ENCODE data around the gene SLC12A9. TPM values are rescaled to one million over a fixed set of nuclear protein-coding genes. Genes with fewer than 3 reads are reported as not detected.

The SLC12A9 gene
- total RNA-seq, 1 donor = 19.5 TPM

GRCh38 chr7:100873599-100874299 is 21.2 kb downstream of the SLC12A9 start:
- TF ChIP-seq, protein P1, sequence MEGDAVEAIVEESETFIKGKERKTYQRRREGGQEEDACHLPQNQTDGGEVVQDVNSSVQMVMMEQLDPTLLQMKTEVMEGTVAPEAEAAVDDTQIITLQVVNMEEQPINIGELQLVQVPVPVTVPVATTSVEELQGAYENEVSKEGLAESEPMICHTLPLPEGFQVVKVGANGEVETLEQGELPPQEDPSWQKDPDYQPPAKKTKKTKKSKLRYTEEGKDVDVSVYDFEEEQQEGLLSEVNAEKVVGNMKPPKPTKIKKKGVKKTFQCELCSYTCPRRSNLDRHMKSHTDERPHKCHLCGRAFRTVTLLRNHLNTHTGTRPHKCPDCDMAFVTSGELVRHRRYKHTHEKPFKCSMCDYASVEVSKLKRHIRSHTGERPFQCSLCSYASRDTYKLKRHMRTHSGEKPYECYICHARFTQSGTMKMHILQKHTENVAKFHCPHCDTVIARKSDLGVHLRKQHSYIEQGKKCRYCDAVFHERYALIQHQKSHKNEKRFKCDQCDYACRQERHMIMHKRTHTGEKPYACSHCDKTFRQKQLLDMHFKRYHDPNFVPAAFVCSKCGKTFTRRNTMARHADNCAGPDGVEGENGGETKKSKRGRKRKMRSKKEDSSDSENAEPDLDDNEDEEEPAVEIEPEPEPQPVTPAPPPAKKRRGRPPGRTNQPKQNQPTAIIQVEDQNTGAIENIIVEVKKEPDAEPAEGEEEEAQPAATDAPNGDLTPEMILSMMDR (IDR thresholded peaks at IDR 0.05; ENCODE audit: extremely low read depth, low read depth, low read length) = no peak
- no peak for DNase-seq (ENCODE audit: insufficient read length, low spot score, missing footprints)
- H3K4me1 ChIP-seq (ENCODE audit: insufficient read depth, low read length) = peaks cover 28% of the 10 kb centered on the region
- no peaks in the 10 kb centered on the region for H3K9me3 ChIP-seq (ENCODE audit: low read depth, low read length)
- H3K4me3 ChIP-seq (ENCODE audit: insufficient read depth, low read length) = peak overlapping the region; percentile 97
- peaks cover 66% of the 10 kb centered on the region for H3K36me3 ChIP-seq (ENCODE audit: insufficient read depth, low read length)
- H3K27me3 ChIP-seq (ENCODE audit: insufficient read depth, low read length) = no peaks in the 10 kb centered on the region
- H3K4me2 ChIP-seq (ENCODE audit: insufficient read depth, low read length) = peak overlapping the region; percentile 92
- H2AFZ ChIP-seq (ENCODE audit: low read length) = no peak overlapping the region
- H3K79me2 ChIP-seq (ENCODE audit: insufficient read depth, low read length) = peaks cover 83% of the 10 kb centered on the region
- H3K27ac ChIP-seq (ENCODE audit: low read depth, low read length) = peak overlapping the region; percentile 96
- H4K20me1 ChIP-seq (ENCODE audit: insufficient read depth, low read length) = peaks cover 18% of the 10 kb centered on the region

GRCh38 chr7:100874300-100874576 is 21.7 kb downstream of the SLC12A9 start:
- TF ChIP-seq, protein P1 (IDR thresholded peaks at IDR 0.05; ENCODE audit: extremely low read depth, low read depth, low read length) = no peak

GRCh38 chr7:100874577-100875355 is 22.3 kb downstream of the SLC12A9 start, which contains the start of gene SRRT:
SRRT (plus strand) TSS chr7:100875103; CDS start chr7:100875591, 488 bp downstream.
- DNase-seq (ENCODE audit: insufficient read length, low spot score, missing footprints) = peak; percentile 100
- H4K20me1 ChIP-seq (ENCODE audit: insufficient read depth, low read length) = peaks cover 22% of the 10 kb centered on the region
- TF ChIP-seq, protein P1 (IDR thresholded peaks at IDR 0.05; ENCODE audit: extremely low read depth, low read depth, low read length) = peak; percentile 12

More at GRCh38 chr7:100874300-100874576, 21.7 kb downstream of the SLC12A9 start:
- peak overlapping the region; percentile 96 for H3K27ac ChIP-seq (ENCODE audit: low read depth, low read length)
- peaks cover 23% of the 10 kb centered on the region for H3K4me1 ChIP-seq (ENCODE audit: insufficient read depth, low read length)
- H3K79me2 ChIP-seq (ENCODE audit: insufficient read depth, low read length) = peaks cover 83% of the 10 kb centered on the region
- H3K36me3 ChIP-seq (ENCODE audit: insufficient read depth, low read length) = peaks cover 71% of the 10 kb centered on the region
- H3K4me3 ChIP-seq (ENCODE audit: insufficient read depth, low read length) = peak overlapping the region; percentile 97
- no peaks in the 10 kb centered on the region for H3K27me3 ChIP-seq (ENCODE audit: insufficient read depth, low read length)
- H3K9me3 ChIP-seq (ENCODE audit: low read depth, low read length) = no peaks in the 10 kb centered on the region
- H3K4me2 ChIP-seq (ENCODE audit: insufficient read depth, low read length) = peak overlapping the region; percentile 92
- H2AFZ ChIP-seq (ENCODE audit: low read length) = peak overlapping the region; percentile 95
- DNase-seq (ENCODE audit: insufficient read length, low spot score, missing footprints) = no peak
- H4K20me1 ChIP-seq (ENCODE audit: insufficient read depth, low read length) = peaks cover 18% of the 10 kb centered on the region

DNA sequence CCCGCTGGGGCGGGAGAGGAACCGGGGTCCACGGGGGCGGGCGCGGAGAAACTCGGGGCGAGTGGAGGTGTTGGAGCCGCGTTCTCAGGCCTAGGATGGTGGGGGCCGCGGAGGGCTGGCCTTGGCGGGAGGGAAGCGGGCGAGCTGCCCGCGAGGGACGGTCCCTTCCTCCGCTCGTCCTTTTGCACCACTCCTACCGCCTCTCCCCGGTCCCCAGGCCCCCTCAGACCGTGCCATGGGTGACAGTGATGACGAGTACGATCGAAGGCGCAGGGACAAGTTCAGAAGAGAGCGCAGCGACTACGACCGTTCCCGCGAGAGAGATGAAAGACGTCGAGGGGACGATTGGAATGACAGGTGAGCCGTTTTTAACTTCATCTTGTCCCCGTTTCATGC is 22.8 kb downstream of the SLC12A9 start:
- TF ChIP-seq, protein P1 (IDR thresholded peaks at IDR 0.05; ENCODE audit: extremely low read depth, low read depth, low read length) = no peak
- H3K4me1 ChIP-seq (ENCODE audit: insufficient read depth, low read length) = peaks cover 23% of the 10 kb centered on the region
- peak overlapping the region; percentile 92 for H3K4me2 ChIP-seq (ENCODE audit: insufficient read depth, low read length)
- DNase-seq (ENCODE audit: insufficient read length, low spot score, missing footprints) = peak; percentile 84
- H4K20me1 ChIP-seq (ENCODE audit: insufficient read depth, low read length) = peaks cover 26% of the 10 kb centered on the region
- peak overlapping the region; percentile 96 for H3K27ac ChIP-seq (ENCODE audit: low read depth, low read length)
- H3K9me3 ChIP-seq (ENCODE audit: low read depth, low read length) = no peaks in the 10 kb centered on the region
- H3K27me3 ChIP-seq (ENCODE audit: insufficient read depth, low read length) = no peaks in the 10 kb centered on the region
- peaks cover 84% of the 10 kb centered on the region for H3K79me2 ChIP-seq (ENCODE audit: insufficient read depth, low read length)
- peak overlapping the region; percentile 97 for H3K4me3 ChIP-seq (ENCODE audit: insufficient read depth, low read length)
- peaks cover 76% of the 10 kb centered on the region for H3K36me3 ChIP-seq (ENCODE audit: insufficient read depth, low read length)
- H2AFZ ChIP-seq (ENCODE audit: low read length) = peak overlapping the region; percentile 59

More at GRCh38 chr7:100874577-100875355, 22.3 kb downstream of the SLC12A9 start, which contains the start of gene SRRT:
- peak within 1 kb of the TSS; percentile 92 for H3K4me2 ChIP-seq (ENCODE audit: insufficient read depth, low read length)
- peaks cover 23% of the 10 kb centered on the region for H3K4me1 ChIP-seq (ENCODE audit: insufficient read depth, low read length)
- peak within 1 kb of the TSS; percentile 95 for H2AFZ ChIP-seq (ENCODE audit: low read length)
- peak within 1 kb of the TSS; percentile 96 for H3K27ac ChIP-seq (ENCODE audit: low read depth, low read length)
- peaks cover 77% of the 10 kb centered on the region for H3K36me3 ChIP-seq (ENCODE audit: insufficient read depth, low read length)
- peak within 1 kb of the TSS; percentile 97 for H3K4me3 ChIP-seq (ENCODE audit: insufficient read depth, low read length)
- H3K9me3 ChIP-seq (ENCODE audit: low read depth, low read length) = no peaks in the 10 kb centered on the region
- no peaks in the 10 kb centered on the region for H3K27me3 ChIP-seq (ENCODE audit: insufficient read depth, low read length)
- peaks cover 84% of the 10 kb centered on the region for H3K79me2 ChIP-seq (ENCODE audit: insufficient read depth, low read length)

Data from osteoblast (primary cell).